SK-N-SH (cell line): ENCODE results near the gene PPM1L.

Experiments used
- CTCF ChIP-seq: fragments of 200-600 bp; sonication (generic); IDR thresholded peaks from 2 replicates; pipeline ENCODE4 v1.6.1; 2017; ENCODE audit warnings: antibody characterized with exemption, mild to moderate bottlenecking, moderate library complexity
- YY1 ChIP-seq: IDR thresholded peaks from 2 replicates; pipeline ENCODE4 v1.4.0; 2012; ENCODE audit warnings: low read depth, mild to moderate bottlenecking

DNA sequence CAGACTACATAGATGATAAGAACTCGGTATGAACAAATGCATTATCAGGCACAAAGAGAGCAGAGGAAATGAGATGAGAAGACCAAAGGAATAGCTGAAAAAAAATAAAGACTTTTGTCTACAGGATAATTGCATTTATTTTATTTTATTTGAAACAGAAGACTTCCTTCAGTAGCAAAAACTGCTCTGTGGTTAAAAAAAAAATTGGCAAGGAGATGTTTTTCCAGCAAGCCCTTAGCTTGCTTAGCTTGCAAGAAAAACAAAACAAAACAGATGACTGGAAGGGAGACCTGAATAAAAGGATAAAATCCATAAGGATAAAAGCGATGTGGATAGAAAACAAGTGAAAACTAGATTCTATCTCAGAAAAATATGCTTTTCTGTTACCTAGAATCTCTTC lies 9.1 kb upstream of the PPM1L start:
- no peak for TF ChIP-seq CTCF
- TF ChIP-seq YY1 = no peak
